GM19395 (cell line): ENCODE results near the gene GMNC.
"Not testable (repeated sequence)": the region's sequence is repeated elsewhere in the genome, so short reads cannot be mapped to it uniquely, and the experiment has no call there.

Source experiments
- ATAC-seq: cut with Tn5 transposase; IDR thresholded peaks from one replicate; pipeline ENCODE4 v1.9.1; 2021; ENCODE audit warnings: mild to moderate bottlenecking, moderate library complexity; ENCODE audit not compliant: unreplicated experiment

Gene GMNC, protein sequence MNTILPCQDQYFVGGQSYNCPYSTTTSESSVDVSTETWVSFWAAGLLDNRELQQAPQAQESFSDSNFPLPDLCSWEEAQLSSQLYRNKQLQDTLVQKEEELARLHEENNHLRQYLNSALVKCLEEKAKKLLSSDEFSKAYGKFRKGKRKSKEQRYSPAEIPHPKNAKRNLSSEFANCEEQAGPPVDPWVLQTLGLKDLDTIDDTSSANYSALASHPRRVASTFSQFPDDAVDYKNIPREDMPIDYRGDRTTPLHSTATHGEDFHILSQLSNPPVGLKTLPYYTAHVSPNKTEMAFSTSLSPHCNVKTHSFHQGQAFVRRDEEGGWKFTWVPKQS

DNA sequence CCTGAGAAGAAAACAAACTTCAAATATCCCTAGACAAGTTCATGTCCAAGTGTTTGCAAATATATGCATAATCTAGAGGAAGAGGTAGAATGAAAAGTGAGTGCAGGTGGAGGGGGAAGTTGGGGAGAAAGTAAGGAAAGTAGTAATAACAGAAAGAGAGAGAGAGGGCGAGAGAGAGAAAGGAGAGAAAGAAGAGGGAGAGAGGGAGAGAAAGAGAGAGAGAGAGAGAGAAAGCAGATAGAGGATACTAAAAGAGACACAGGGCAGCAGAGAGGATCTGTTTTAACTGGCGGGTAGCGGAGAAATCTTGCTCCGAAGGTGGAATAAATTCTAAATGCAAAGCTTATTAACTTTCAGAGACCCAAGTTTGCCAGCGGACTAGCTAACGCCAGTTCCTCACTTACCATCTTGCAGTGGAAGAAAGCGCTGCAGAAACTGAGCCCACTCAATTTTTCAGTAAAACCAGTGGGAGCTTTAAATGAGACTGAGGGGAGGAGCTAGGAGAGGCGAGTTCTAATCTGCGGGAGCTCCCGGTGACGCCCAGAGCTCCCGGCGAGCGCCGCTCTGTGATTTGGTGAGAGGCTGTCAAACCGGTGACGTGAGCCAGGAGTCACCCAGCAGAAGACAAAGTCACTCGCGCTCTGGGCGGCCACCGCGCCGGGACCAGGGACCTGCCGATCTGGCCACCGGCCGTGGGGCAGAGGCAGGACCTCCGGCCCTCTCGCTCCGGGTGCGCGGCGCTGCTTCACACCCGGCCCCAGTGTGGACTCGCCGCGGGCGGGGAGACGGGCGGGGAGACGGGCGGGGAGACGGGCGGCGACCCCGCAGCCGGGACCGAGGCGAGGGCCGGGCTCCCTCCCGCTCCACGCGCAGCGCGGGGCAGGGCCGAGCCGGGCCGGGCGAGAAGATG, at the start of gene GMNC:
TSS of gene GMNC (minus strand) at position 486 of the 910 bp plus-strand sequence. CDS start at position 407, 79 bp downstream.
- peak; percentile 89 for ATAC-seq

DNA sequence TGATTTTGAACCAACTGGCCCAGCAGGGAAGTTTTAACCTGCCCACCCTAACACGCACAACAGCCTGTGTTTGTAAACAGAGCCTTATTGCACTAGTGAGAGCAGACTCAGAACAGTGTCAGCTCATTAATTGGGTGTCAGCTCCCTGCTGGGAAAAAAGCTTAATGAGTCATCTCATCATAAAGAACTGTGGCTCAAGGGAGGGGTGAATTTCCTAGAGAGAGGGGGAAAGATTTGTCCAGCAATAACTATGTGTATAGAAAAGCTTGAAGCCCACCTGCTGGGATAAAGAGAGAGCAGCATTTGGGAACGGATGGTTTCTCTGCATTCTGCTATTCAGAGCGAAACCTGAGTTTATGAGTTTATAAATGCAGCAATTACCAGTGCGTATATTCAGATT, 48.9 kb upstream of the GMNC start:
- ATAC-seq: no peak

DNA sequence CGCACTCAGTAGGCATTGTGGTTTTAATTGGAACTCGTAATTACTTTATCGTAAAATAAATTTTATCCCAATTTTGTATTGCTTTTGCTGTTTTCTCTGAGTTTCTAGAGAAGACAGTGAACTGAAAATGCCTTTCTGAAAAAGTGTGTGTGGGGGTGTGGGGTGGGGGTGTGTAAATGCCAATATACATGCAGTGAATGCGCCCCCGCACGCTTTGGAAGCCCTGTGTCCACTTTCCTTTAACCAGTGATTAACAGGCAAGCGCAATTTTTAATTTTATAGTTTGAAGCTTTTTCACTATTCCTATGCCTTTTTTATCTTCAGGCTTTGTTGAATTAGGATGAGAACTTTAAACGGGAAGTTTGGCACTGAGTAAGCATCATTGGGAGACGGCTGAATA, 47.4 kb upstream of the GMNC start:
- ATAC-seq: no peak

DNA sequence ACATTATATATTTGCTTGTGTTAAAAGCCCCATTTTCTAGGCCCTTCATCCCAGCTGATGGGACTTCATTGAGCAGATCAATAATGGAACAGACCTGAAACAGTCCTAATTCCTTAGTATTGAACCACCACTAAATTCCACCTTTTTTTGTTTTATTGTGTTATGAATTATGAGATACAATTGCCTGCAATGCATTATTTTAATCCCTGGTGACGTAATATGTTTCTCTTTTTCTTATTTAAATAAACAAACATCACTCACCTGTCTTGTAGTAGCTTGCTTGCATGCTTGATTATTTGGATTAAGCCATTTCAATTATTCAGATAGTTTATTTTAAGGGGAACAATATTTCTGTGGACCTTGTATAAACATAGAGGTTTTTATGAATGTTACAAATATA, 40.7 kb upstream of the GMNC start:
- no peak for ATAC-seq

DNA sequence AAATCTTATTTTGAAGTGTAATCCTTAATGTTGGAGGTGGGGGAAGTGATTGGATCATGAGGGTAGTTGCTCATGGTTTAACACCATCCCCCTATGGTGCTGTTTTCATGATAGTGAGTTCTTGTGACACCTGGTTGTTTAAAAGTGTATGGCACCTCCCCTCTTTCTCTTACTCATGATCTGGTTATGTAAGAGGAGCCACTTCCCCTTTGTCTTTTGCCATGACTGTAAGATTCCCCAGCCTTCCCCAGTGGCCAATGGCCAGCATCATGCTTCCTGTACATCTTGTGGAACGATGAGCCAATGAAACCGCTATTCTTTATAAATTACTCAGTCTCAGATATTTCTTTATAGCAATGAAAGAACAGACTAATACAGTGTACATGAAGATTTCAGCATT, 39.8 kb upstream of the GMNC start:
- ATAC-seq: no peak

DNA sequence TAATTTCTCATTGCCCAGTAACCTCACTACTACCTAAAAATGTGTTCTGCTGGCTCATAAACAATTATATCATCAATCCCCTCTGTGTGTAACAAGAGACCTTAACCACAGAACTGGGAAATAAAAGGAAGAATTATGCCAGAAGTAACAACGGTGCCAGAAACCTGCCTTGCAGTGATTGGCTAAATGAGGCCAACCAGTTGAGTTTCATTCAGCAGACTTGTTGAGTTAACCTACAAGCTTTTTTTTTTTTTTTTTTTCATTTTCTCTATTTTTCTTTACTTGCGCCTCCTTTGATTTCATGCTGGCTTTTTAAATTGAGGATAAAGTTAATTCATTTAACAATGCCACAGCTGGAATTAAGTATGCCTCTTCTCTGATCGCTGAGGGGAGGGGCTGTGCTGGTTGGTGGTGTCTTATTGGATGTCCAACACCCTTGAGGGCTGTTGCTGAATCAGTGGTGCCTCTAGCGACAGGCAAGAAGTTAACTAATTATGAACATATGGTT, 30.0 kb upstream of the GMNC start:
- ATAC-seq: no peak

DNA sequence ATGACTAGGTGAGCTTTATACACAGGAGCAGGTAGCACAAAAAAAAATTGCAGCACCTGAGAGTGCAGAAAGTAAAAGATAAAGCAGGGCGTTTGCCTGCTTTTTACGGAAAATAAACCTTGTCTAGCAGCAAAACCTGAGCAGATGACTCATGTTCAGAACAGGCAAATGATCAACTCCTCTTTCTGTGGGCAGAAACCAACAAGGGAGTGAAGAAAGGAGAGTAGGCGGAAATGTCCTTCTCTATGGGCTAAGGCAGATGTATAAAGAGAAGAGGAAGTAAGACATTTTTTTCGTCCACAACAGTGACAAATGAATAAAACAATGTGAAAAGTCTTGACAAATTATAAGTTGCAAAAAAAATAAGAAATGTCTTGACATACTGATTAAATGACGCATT, 24.5 kb upstream of the GMNC start:
- peak; percentile 82 for ATAC-seq

DNA sequence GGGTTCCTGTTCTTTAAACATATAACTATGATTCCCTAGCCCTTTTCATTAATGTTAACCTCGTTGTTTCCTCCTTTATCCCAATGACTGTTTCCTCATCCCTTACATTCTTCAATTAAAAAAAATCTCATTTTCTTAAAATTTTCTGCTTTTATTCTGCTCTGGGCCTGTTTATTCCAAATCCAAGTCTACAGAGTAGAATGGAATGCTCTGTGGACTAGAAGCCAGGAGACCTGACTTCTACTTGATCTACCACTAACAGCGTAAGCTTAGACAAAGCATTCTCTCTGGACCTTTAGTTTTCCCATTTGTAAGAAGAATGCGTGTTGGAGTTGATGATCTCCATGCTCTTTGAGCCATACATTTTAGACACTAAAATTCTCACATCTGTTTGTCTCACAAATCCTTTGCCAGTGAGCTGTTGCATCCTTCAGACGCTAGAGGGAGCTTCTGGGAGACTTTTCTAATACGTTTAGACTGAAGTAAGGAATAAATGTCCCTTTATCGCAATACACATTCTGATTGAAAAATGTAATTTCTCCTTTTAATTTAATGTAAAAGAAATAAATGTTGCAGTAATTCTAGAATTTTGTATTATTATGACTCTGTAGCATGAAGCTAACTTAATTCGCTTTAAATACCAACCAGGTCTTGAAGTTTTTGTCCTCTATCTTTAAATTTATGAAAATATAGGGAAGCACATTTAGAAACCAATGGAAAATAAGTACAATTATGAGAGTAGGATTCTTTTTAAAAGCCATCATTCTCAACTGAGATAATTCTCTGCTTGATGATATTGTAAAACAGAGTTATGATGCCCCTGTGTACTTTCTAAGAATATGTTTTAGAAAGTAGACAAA, 21.7 kb upstream of the GMNC start:
- ATAC-seq: peak; percentile 85

DNA sequence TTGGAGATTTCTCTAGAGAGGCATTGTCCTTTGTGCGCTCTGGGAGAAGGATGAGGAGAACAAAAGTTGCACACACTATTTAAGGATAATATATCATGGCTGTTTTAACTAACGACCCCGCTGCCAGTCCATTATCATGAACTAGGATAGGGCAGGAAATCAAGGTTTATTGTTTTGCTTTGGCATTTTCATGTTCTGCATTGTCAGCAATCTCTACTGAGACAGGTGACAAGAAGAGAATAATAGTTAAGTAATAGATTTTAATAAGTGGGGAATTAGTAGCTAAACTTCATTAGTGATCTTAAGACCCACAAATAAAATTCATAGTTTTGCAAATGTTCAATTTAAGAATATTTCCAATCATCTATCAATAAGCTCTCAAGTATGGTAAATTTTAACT, 20.6 kb upstream of the GMNC start:
- ATAC-seq: no peak

DNA sequence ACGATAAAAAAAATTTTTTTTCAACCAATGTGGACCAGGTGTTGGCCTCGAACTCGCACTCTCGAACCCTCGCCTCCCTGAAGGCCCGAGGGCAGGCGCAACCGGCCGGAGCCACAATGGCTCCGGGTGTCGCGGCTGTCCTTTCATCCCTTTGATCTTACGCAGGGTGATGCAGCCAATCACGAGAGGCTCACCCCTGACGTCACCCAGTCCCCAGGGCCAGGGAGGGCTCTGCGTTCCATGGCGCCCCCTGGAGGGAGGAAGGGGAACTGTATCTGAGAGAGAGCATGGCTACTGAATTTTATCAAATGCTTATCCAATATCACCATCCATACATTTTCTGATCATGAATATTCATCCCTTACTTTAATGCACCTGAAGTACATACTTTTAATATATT, 15.4 kb upstream of the GMNC start:
- ATAC-seq: no peak

DNA sequence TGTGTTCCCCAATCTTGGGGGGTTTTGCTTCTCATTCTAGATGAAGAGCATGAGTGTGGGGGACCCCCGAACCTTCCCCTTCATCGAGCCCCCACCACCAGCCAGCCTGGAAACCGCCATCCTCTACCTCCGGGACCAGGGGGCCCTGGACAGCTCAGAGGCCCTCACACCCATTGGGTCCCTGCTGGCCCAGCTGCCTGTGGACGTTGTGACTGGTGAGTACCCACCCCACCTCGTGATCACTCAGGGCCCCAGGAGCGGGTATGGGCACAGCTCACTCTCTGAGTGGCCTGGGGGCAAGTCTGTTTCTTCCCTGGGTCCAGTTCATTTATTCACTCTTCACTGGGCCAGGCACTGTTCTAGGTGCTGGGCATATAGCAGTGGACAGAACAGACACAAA, 13.9 kb upstream of the GMNC start:
- not testable (repeated sequence) for ATAC-seq

DNA sequence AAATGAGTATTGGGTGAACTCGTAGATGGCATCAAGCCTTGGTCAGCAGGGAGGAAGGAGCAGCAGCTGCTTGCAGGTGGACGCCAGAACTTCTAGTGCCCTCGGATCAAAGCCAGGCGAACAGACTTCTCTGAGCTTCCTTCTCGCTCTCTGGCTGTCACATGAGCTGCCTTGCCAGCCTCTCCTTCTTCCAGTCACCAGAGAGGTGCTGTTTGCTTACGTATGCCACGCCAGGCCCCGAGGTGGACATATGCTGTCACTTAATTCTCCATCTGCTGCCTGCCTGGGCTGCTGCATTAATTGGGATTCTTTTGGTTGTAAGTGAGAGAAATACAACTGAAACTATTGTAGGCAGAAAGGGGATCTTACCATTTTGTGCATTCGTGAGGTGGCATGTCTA, 12.6 kb upstream of the GMNC start:
- not testable (repeated sequence) for ATAC-seq

DNA sequence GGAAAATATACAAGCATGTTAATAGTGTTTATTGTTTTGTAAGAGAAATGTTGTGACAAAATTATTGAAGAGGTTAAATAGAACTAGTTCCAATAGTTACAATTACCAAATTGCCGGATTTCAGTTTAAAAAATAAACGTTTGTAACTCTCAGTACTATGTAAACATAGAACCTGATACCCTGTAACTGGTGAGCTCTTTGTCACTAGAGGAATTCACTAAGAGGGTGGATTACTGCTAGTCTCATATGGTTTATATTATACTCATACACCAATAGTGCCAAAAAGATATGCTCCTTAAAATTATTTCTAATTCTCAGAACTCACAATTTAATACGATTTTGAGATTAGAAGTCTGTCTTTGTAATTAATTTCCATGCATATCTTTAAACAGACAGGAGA, 7.6 kb upstream of the GMNC start:
- ATAC-seq: no peak

DNA sequence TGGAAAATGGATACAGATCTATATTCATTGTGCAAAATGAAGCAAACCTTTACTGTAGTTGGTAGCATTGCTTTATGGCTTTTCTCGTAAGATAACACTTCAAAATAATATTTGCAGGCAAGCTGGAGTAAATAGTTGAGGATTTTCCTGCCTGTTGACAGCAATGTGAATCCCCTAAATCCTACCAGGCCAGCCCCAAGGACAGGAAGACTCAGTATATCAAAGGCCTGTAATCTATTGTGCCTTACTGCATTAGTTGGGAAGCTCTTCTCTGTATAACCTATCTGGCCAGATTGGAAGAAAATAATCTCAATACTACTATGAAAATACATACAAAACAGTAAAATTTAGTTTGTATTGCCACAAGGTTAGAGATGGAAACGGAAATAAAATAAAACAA, 4.6 kb upstream of the GMNC start:
- no peak for ATAC-seq

DNA sequence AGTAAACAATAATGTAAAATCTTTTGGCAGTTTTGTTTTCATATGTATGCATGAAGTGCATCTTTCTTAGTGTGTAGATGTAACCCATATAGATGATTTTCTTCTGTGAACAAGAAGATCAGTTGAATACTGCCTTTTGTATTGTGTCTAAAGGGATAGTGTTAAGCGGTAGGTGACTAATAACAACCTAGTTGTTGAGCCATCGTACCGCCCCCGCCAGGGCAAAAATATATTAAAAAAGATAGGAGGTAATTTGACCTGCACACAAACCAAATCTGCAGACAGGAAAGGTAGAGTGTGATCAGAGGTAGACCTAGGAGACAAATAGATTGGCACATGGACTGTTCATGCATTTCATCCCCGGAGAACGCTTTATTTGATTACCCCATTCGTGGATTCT, 3.3 kb upstream of the GMNC start:
- ATAC-seq: no peak

DNA sequence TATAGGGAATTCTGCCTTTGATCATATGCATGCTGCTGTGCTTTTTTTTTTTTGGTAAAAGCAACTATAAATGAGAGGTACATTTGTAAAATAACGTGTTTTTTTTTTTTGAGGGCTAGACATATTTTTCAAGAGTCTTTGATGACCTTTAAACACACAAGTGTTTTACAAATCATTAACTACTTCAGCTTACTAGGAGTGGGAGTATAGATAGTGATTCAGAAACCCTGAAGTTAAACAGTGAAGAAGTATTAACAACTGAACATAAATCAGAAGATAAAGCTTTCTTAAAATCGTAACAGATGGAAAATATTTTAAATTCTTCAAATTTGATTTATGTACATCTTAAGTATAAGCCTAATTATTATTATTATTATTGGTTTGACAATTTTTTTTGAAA, 2.9 kb upstream of the GMNC start:
- peak; percentile 48 for ATAC-seq

DNA sequence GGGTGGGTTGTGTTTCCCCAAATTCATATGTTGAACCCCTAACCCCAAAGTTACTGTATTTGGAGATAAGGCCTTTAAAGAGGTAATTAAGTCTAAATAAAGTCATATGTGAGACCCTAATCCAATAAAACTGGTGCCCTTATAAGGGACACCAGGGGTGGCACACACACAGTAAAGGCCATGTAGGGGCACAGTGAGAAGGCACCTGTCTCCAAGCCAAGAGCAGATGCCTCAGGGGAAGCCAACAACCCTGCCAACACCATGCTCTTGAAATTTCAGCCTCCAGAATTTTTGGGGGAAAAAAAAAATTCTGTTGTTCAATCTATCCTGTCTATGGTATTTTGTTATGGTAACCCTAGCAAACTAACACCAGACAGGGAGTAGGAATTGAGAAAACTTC, 1.5 kb upstream of the GMNC start:
- no peak for ATAC-seq

DNA sequence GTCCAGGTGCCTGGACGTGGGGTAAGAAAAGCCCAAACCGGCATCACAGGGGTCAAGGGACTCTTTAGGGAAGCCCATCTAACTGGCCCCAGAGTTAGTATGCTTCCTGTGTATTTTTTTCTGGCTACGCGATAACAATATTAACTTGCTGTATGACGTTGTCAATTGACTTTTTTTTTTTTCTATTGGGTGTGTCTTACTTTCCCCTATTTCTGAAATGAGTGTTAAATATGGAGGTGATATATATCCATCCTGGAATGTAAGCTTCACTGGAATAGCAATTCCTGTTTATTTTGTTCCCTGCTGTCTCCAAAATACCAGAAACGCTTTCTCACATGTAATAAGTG, 598 bp upstream of the GMNC start:
- ATAC-seq: peak; percentile 4

DNA sequence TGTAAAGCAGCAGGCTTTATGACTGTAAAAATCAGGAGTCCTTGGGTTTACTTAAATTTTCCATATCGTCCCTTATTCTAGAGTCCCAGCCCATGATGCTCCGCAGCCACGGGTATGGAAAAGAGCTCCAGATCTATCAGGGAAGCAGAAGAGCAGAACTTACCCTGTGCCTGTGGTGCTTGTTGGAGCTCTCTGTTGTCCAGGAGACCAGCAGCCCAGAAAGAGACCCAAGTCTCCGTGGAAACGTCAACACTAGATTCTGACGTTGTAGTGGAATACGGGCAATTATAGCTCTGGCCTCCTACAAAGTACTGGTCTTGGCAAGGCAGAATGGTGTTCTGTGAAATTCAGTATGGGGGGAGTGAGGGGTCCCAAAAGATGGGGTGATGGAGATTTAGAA, 2.0 kb downstream of the GMNC start:
- ATAC-seq: no peak

DNA sequence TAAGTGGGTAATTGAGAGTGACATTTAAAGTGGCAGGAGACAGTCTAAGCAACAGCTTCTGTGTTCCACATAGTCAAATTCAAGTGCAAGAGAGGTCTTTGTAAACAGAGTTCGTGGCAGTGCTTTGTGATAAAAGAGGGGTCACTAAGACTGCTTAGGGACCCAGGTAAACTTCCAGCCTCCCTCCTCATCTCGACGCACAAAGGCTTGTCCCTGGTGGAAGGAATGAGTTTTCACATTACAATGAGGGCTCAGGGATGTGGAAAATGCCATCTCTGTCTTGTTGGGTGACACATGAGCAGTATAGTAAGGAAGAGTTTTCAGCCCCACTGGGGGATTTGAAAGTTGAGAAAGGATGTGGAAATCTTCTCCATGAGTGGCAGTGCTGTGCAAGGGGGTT, 7.3 kb downstream of the GMNC start:
- ATAC-seq: no peak

DNA sequence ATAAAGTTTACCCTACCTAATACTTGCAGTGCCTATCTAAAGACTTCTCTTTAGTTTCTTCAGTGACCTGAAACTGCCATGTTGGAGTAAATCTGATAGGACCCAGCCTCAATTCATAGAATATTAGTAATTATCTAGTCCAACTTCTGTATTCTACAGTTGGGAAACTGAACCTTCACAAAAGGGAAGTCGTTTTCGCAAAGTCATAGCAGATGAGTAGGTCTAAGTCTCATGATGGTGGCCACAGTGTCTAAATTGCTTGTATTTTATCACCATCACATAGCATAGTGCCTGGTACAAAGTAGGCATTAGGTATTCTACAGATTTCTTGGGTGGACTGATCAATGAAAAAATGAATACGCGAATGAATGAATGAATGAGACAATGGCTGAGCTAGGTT, 8.4 kb downstream of the GMNC start:
- no peak for ATAC-seq
